ENCODE results near the gene SCRT2.

DNA sequence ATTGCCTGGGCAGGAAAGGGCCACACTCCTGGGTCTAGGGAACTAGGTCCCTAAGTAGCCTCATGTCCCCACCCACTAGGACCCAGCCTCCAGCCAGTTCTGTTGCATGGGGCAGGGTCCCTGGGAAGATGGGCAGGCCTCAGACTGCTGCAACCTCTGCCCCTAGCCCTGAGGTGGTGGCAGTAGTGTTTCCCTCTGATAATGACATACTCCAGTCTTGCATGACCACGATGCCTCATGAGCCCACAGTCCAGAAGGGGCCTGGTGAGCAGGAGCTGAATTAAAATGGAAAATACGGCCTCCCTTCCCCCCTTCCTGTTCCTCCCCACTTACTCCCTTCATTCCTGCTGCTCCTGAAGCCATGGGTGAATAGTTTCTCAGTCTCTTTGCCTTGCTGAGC is 36.0 kb upstream of the SCRT2 start:
- TF ChIP-seq, protein P1, sequence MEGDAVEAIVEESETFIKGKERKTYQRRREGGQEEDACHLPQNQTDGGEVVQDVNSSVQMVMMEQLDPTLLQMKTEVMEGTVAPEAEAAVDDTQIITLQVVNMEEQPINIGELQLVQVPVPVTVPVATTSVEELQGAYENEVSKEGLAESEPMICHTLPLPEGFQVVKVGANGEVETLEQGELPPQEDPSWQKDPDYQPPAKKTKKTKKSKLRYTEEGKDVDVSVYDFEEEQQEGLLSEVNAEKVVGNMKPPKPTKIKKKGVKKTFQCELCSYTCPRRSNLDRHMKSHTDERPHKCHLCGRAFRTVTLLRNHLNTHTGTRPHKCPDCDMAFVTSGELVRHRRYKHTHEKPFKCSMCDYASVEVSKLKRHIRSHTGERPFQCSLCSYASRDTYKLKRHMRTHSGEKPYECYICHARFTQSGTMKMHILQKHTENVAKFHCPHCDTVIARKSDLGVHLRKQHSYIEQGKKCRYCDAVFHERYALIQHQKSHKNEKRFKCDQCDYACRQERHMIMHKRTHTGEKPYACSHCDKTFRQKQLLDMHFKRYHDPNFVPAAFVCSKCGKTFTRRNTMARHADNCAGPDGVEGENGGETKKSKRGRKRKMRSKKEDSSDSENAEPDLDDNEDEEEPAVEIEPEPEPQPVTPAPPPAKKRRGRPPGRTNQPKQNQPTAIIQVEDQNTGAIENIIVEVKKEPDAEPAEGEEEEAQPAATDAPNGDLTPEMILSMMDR (IDR thresholded peaks at IDR 0.05), result no peak
- no peak for TF ChIP-seq POLR2A (IDR thresholded peaks at IDR 0.05)
